Hematopoietic multipotent progenitor cell treated with erythropoietin and hydrocortisone succinate and interleukin-3 and kit ligand, for 6 days (in vitro differentiated cells): ENCODE data around the gene TNNC2.
"Not testable (repeated sequence)": the region's sequence is repeated elsewhere in the genome, so short reads cannot be mapped to it uniquely, and the experiment has no call there.

Experiments used
- DNase-seq: peaks from one replicate; pipeline ENCODE4 v3.0.0-alpha.2; 2015

The TNNC2 gene

DNA sequence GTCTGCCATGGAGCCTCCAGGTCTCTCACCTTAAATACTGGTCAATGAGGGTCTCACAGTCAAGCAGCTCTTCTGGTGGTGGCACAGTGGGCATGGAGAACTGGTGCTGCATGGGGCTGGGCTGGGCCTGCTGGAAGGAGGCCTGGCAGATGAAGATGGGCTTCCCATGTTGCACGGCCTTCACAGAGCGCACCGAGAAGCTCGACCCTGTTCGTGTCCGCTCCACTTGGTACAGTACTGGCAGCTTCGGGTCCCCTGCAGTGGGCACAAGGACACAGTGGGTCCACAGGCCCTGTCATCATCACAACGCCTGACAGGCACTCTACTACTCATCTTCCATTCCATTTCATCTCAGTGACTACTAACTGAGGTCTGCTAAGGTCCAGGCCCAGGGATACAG, 21.3 kb upstream of the TNNC2 start:
- no peak for DNase-seq

DNA sequence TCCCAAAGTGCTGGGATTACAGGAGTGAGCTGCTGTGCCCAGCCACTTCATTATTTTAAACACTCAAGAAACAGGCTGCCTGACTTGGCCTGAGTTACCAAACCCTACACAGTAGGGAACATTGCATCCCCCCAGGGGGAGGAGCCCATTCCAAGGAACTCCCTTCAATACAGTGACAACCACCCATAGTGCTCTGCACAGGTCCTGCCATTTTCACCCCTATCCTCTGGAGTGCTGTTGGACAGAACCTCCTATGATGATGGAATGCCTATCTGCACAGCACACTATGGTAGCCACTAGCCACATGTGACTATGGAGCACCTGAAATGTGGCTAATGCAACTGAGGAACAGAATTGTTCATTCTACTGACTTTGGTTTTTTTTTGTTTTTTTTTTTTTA, 18.3 kb upstream of the TNNC2 start:
- no peak for DNase-seq

DNA sequence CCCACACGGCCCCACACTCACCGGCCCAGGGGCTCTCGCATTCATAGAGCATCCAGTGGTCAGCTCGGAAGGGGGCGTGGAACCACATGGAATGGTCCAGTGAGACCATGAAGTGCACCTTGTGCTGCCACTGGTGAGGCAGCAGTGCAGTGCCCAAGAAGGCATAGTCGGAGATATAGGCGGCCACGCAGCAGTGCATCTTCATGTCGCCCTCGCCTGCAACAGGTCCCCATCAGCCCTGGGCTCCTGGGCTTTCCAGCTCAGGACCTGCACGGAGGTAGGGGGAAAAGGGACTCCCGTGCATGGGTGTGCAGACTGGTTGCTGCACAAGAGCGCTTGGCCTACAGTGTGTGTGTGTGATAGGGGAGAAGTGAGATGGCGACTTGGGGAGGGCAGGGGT, 16.4 kb upstream of the TNNC2 start:
- DNase-seq = no peak

DNA sequence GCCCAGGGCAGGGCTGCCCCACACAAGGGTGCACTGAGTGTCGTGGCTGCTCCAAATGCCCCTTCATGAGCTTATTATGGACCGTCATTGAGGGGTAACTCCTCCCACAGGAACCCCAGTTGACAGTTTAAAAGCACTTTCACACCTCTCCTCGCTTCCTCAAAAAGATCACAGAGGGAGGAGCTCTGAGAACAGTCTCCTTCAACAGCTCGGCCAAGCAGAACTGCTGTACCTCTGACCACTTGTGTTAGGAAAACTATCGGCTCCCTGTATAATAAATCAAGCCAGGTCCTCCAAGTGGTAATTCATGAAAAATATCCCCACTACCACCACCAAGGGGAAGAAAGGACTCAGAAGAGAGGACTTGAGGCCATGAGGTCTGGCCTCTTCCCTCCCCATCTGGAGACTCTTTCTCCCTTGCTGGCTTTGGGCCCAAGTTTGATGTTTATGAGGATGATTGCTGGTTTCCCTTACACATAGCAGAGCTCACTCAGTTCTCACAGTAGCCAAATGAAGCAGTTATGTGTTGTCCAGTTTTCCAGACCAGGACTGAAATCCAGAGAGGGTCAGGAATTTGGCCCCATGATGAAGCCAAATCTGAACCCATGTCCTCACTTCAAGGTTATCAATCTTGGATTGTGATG, 15.2 kb upstream of the TNNC2 start:
- no peak for DNase-seq

DNA sequence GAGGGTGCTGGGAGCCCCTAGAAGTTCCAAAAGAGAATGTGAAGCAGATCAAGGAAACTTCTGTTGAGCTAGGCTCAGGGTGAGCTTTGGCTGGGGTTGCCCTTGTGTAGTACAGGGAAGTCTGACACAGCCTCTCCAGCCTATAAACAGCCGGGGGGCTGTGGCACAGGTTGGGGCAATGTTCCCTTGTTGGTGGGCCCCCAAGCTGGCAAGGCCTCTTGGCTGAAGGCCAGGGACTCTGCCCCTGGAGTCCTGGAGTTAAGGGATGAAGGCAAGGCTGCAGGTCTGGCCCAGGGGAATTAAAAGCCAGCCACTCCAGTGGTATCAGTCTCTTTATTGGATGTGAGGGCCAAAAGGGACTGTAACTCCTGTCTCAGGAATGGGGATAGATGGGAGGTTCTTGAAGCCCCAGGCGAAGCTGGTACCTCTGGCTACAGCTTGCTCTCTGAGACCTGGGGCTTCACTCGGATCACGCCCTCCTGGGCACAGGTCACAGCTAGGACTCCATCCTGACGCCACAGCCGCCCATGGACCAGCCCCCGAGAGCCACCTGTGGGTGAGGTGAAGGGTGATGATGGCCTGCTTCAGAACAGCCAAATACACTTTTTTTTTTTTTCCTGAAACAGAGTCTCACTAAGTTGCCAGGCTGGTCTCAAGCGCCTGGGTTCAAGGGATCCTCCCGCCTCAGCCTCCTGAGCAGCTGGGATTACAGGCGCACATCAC, 14.5 kb upstream of the TNNC2 start:
- DNase-seq = no peak

DNA sequence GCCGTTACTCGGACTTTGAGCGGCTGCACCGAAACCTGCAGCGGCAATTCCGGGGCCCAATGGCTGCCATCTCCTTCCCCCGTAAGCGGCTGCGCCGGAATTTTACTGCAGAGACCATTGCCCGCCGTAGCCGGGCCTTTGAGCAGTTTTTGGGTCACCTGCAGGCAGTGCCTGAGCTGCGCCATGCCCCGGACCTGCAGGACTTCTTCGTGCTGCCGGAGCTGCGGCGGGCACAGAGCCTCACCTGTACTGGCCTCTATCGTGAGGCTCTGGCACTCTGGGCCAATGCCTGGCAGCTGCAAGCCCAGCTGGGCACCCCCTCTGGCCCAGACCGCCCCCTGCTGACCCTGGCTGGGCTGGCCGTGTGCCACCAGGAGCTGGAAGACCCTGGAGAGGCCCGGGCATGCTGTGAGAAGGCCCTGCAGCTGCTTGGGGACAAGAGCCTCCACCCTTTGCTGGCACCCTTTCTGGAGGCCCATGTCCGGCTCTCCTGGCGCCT, 13.6 kb upstream of the TNNC2 start:
- DNase-seq = no peak

DNA sequence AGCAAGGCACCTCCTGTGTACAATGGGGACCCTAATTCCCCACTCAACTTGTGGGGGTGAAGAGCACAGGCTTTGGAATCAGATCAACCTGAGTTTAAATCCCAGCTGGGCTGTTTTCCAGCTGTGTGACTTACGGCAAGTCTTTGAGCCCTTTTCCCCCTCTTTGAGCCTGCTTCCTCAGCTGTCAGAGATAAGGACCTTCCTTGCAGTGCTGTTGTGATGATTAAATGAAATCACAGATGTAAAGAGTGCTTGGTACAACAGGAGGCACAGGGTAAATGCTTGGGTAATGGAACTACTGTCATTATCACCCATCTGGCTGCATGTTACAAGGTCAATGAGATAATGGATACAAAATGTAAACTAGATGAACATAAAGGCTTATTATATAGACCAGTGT, 9.7 kb upstream of the TNNC2 start:
- peak; percentile 78 for DNase-seq

DNA sequence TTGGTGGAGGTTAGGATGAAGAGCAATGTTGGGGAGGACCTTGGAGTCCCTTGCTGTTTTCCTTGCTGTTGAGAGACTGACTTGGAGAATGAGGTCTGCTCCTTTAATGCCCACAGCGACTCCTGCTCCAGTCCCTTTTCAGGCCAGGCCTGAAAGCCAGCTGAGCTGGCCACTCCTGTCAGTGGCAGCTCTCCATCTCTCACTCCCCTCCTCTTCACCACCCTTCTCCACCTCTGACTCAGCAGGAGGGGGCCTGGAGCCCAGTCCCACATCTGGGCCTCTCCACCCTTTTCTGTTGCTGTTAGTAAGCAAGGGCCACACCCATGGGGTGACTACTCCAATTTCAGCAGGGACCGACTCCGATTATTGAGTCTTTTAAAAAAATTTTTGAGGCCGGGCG, 8.7 kb upstream of the TNNC2 start:
- DNase-seq = peak; percentile 45

DNA sequence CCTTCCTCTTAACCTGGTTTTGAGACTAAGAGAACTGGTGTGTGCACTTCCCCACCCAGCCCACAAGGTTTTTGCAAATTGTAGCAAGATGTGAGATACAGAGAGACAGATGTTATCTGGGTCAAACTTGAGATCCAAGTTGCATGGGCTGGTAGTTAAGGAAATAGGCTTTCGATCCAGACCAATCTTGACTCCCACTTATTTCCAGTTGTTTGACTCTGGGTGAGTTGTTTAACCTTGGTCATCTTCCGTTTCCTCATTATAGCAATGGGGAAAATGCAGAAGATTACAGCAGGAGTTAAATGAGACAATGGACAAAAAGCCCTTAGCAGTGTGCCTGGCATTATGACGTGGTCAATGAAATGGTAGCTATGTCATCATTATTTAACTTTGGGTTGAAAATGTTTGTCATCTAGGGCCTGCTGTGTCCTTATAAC, 8.2 kb upstream of the TNNC2 start:
- DNase-seq = peak; percentile 50

DNA sequence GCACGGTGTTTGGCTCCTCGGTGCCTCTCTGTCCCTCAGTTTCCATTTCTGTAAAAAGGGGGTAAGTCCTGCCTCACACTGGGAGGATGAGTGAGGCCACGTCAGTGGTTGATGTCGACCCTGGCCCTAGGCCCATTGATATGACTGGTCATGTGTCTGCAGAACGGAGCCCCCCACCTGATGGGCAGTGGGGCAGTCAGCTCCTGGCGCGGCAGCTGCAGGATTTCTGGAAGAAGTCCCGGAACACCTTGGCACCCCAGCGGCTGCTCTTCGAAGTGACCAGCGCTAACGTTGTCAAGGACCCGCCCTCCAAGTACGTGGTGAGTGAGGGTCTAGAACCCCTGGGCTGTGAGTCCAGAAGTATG, 7.7 kb upstream of the TNNC2 start:
- DNase-seq = no peak

DNA sequence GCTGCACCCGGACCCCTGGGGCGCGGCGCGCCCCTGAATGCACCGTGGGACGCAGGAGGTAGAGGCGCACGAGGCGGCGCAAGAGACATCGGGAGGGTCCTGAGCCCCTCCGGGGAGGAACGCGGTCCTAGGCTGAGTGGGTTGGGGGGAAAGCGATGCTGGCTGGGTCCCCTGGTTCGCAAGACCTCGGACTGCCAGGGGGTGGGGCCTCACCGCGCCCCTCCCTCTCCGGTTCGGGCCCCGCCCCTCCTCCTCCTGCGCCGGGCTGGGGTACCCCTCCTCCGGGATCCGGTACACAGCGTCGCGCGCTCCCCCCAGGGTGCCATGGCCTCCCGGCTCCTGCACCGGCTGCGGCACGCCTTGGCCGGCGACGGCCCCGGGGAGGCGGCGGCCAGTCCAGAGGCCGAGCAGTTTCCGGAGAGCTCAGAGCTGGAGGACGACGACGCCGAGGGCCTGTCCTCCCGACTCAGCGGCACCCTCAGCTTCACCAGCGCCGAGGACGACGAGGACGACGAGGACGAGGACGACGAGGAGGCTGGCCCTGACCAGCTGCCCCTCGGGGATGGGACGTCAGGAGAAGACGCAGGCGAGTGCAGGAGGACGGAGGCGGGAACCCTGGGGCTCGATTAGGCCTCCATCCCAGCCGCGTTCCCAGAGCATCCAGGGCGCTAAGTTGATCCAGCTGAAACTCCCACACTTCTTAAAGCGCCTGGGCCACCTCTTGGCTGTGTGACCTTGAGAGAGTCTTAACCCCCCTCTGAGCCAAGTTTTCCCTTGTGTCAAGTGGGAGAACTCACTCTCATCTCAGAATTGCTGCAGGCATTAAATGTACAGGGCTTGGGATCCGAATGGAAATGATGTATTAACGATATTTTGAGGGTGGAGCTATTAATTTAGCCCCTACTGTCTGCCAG, 7.0 kb upstream of the TNNC2 start:
- DNase-seq = no peak

DNA sequence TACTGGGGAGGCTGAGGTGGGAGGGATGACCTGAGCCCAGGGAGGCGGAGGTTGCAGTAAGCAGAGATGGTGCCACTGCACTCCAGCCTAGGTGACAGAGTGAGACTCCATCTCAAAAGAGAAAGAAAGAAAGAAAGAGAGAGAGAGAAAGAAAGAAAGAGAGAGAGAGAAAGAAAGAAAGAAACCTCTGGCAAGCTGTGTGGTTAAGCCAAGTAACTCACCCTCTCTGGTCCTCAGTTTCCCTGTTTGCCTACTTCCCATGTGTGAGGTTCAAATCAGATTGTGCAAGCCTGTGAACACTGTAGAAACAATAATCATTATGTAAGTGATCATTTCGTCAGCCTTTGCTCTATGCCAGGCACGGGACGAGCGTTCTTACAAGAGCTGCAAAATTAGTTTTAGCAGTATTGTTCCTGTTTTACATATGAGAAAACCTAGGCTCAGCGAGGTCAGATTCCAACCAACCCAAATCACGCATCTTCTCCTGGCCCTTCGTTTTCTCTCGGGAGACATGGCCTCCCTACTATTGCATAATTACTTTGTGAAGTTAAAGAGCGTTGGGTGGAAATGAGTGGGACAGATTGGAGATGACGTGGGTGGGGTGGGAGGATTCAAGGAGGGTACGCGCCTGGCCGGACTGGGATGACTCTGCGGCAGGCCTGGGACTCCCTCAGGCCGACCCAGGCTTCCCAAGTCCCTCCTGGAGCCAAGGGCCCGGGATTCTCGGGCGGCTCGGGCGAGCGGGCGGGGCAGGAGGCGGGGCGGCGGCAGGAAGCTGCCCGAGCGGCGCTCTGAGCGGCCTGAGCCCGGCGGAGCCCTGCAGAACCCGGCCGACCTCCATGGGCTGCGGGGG, 6.1 kb upstream of the TNNC2 start, which contains the start of gene SNX21:
Gene SNX21, plus strand, starts transcription at position 770 of the 853 bp plus-strand sequence. CDS start 121 bp downstream, outside the sequence.
- DNase-seq = no peak

DNA sequence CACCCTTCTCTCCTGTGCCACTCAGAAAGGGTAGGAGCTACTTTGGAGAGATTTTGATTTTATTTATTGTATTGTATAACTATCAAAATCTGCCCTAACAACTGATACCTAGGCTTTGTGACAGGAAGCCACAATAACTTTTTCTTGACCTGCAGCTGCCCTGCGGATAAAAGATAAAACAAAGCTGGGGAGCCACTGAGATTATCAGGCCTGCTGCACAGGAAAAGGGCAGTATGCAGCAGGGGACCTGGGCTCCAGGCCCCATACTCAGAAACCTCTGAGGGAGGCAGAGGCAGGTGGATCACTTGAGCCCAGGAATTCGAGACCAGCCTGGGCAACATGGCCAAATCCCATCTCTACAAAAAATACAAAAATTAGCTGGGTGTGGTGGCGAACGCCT, 5.5 kb upstream of the TNNC2 start:
- DNase-seq = peak; percentile 40

DNA sequence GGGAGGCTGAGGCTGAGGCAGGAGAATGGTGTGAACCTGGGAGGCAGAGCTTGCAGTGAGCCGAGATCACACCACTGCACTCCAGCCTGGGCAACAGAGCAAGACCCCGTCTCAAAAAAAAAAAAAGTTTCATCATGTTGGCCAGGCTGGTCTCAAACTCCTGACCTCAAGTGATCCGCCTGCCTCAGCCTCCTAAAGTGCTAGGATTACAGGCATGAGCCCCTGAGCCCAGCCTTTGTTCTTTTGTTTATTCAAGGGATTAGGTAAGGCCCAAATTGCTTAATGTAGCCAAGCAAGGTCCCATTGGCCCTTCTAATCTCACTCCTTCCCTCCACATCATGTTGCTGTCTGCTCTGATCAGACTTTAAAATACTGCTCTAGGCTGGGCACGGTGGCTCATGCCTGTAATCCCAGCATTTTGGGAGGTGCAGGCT, 2.6 kb upstream of the TNNC2 start:
- not testable (repeated sequence) for DNase-seq

DNA sequence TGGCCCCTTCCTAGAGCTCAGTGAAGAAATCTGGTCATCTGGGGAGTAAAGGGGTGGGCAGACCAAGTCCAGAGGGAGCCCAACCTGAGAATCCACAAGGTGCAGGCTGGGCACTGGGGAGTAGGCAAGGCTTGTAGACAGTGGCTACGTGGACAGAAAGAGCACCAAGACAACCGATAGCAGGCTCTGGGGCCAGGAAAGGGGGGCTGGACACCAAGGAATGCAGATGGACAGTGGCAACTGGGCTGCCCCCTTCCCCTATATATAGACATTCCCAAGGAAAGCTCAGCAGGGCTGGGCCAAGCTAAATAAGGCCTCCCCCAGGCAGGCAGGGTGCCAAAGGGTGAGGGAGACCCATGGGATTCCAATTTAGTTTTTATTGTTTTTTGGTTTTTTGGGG, 1.5 kb upstream of the TNNC2 start:
- DNase-seq = no peak

DNA sequence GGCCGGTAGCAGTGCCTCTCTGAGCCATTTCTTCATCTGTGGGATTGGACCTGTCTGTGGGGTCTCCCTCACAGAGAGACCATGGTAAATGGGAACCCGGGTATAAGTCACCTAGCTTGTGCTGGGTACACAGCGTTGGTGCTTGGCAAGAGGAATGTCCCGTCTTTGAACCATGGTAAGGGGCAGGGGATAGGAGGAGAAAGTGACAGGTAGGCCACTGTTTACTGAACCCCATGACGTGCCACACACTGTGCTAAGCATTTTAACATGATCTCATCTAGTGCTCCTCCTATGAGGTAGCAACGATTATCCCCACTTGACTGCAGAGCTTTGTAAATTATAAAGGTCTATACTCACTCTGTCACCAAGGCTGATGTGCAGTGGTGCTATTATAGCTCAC, 600 bp upstream of the TNNC2 start:
- no peak for DNase-seq

DNA sequence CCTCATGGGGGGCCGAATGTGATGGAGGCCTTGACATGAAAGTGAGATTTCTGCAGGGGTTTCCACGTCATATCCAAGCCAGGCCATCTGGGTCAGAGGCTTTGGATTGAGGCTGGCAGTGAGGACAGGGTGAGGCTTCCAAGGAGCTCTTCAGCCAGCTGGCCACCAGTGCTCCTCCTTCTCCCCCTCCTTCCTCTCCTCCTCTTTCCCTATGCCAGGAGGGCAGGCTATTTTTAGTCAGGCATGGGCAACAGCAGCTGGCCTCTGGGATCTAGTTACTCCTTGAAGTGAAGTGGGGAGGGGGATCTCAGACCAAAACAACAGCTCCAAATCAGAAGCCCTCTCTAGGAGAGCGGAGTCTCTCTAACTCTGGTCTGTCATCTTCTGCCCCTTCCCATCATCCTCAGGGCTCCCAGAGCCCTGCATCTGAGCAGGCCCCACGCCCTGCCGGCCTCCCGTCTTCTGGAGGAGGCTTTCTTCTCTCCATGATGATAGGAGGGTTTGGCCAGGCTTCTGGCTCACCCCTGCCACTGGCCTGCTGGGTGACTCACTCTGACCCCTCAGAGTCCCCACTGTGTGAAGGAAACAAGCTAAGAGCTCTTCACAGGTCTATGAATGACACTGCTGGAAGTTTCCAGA, 612 bp downstream of the TNNC2 start:
- DNase-seq = no peak

DNA sequence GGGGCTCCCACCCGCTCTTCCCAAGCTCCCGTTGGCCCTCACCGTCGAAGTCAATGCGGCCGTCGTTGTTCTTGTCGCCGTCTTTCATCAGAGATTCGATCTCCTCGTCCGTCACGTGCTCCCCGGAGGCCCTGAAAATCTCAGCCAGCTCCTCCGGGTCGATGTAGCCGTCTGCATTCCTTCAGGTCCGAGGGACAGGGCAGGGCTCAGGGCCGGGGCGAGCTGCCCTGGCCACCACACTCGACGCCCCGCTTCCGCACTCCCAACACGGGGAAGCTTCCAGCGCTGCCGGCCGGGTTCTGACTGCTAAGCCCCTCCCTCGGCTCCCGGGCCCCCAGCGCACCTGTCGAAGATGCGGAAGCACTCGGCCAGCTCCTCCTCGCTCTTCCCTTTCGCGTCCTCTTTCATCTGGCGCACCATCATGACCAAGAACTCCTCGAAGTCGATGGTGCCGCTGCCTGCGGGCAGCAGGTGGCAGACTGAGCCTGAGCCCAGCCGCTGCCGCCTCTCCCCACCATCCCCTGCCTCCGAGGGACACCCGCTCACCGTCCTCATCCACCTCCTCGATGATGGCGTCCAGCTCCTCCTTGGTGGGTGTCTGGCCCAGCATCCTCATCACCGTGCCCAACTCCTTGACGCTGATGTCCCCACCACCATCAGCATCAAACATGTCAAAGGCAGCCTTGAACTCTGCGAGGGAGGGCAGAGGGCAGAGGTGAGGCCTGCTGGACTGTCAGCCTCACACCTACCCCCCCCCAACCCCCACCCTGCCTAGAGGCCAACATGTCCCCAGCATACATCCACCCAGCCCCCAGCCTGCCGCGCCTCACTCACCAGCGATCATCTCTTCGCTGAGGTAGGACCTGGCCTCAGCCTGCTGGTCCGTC, 2.9 kb downstream of the TNNC2 start:
- DNase-seq = peak; percentile 80

DNA sequence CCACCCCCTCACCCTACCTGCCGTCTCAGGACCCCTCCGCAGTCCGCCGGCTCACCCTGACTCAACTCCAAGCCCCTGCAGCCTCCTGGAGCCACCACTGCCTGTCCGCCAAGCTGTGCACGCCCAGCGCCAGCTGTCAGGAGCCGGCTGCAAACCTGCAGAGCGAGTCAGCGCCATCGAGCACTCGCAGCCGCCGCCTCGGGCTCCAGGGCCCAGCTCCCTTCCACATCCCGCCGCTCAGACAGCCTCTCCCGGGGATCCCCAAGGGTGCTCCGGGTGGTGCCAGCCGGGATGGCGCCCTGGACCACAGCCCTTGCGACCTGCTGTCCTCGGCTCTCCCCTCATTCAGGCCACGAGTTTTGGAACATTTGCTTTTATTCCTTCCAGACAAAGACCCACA, 4.3 kb downstream of the TNNC2 start:
- DNase-seq = peak; percentile 49

DNA sequence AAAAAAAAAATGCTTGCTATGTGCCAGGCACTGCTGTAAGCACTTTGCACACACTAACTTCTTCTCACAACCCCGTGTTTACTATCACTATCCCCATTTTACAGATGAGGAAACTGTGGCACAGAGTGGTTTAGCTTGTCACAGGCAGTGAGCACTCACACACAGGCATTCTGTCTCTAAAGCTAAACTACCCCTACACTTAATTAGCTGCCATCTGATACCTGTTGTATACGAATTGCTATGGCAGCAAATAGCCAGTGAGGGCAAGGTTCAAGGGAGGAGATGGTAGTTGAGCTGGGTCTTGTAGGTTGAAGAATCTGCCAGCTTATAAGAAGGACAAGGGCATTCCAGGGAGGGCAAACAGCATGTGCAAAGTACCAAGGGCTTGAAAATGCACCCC, 5.2 kb downstream of the TNNC2 start:
- DNase-seq = no peak

DNA sequence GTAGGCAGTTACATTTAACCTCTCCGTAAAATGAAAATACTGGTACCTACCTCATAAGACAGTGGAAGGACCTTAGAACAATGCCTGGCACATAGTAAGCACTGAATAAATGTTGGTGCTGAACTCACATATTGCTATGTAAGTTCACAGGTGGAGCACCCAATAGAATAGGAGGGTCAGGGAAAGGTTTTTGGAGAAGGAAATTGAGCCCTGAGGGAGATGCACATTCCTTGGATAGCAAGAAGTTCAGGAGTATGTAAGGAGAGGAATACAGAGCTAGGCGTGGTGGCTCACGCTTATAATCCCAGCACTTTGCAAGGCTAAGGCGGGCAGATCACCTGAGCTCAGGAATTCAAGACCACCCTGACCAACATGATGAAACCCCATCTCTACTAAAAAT, 7.6 kb downstream of the TNNC2 start:
- no peak for DNase-seq
